NB4 (cell line): ENCODE results near the gene GAS7.

Source experiments
- CTCF ChIP-seq: IDR thresholded peaks from one replicate; pipeline ENCODE4 v1.5.1; 2012; ENCODE audit warnings: low read depth, low read length
- MYC ChIP-seq: IDR thresholded peaks from 2 replicates; pipeline ENCODE4 v1.6.1; 2011; ENCODE audit warnings: low read depth, low read length
- POLR2A ChIP-seq: IDR thresholded peaks from 2 replicates; pipeline ENCODE4 v1.6.1; 2011; ENCODE audit warnings: mild to moderate bottlenecking; ENCODE audit not compliant: insufficient read length; ENCODE audit errors: extremely low read depth

GRCh38 chr17:9971991-9972390, 226.4 kb downstream of the GAS7 start:
- TF ChIP-seq CTCF (no peak), MYC (no peak), POLR2A (no peak)
